ENCODE measurements around the gene TJAP1. TPM values are rescaled to one million over a fixed set of nuclear protein-coding genes. Genes with fewer than 3 reads are reported as not detected.

The TJAP1 gene
- total RNA-seq, 1 experiment from 2014 or later = 78.9 TPM

DNA sequence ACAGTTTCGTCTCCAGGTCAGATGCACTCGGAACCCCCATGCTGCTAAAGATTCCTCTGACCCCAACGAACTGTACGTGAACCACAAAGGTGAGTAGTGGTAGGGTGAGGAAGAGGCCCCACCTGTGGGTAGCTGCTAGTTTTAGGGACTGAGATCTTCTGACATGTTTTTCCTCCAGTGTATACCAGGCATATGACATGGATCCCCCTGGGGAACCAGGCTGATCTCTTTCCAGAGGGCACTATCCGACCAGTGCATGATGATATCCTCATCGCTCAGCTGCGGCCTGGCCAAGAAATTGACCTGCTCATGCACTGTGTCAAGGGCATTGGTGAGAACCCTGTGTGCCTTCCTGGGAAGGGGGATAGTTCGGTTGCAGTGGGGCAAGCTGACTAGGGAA is 42.7 kb downstream of the TJAP1 start:
- H3K4me3 Mint-ChIP-seq (ENCODE audit: unreplicated experiment) = no peak overlapping the region
- POLR2A ChIA-PET = interaction anchor here (1.4 kb wide), 1 partner anchor 10 kb away, joined by 4 read pairs; the partner anchor contains the start of gene LRRC73
- TF ChIP-seq, protein P1, sequence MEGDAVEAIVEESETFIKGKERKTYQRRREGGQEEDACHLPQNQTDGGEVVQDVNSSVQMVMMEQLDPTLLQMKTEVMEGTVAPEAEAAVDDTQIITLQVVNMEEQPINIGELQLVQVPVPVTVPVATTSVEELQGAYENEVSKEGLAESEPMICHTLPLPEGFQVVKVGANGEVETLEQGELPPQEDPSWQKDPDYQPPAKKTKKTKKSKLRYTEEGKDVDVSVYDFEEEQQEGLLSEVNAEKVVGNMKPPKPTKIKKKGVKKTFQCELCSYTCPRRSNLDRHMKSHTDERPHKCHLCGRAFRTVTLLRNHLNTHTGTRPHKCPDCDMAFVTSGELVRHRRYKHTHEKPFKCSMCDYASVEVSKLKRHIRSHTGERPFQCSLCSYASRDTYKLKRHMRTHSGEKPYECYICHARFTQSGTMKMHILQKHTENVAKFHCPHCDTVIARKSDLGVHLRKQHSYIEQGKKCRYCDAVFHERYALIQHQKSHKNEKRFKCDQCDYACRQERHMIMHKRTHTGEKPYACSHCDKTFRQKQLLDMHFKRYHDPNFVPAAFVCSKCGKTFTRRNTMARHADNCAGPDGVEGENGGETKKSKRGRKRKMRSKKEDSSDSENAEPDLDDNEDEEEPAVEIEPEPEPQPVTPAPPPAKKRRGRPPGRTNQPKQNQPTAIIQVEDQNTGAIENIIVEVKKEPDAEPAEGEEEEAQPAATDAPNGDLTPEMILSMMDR (IDR thresholded peaks at IDR 0.05; ENCODE audit: unreplicated experiment) = no peak
- no peak overlapping the region for H3K27ac Mint-ChIP-seq (ENCODE audit: low read depth, unreplicated experiment)
- CTCF ChIA-PET = interaction anchor here (0.9 kb wide), 1 partner anchor 16 kb away, joined by 4 read pairs; no protein-coding TSS in a partner anchor
- H3K9me3 Mint-ChIP-seq (ENCODE audit: unreplicated experiment) = no peaks in the 10 kb centered on the region
- TSS peak; percentile 0 for BruUV-seq (replicated peaks)
- H3K4me1 Mint-ChIP-seq (ENCODE audit: insufficient read depth, unreplicated experiment) = peaks cover 16% of the 10 kb centered on the region
- H3K27me3 Mint-ChIP-seq (ENCODE audit: insufficient read depth, unreplicated experiment) = no peaks in the 10 kb centered on the region
- intact Hi-C loops (cut with micrococcal nuclease) = no loop called here
- H3K36me3 Mint-ChIP-seq (ENCODE audit: insufficient read depth, unreplicated experiment) = peaks cover under 1% of the 10 kb centered on the region
- DNase-seq (ENCODE audit: unreplicated experiment) = no peak

DNA sequence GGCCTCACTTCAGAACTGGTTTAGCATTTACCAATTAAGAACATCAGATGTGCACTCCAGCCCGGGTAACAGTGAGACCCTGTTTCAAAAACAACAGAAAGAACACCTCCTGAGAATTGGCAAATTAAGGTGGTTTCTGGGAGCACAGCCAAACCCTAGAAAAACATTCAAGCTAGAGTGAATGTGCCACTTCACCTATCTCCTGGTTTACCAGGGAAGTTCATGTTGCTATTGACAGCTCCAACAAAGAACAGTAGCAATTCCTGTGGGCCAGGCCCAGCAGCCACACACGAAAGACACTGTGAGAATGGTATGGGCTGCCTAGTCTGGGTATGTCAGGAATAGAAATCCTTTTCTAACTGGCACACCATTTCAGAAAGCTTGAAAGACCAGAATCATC is 44.5 kb downstream of the TJAP1 start:
- H3K36me3 Mint-ChIP-seq (ENCODE audit: insufficient read depth, unreplicated experiment) = no peaks in the 10 kb centered on the region
- H3K27ac Mint-ChIP-seq (ENCODE audit: low read depth, unreplicated experiment) = no peak overlapping the region
- POLR2A ChIA-PET = interaction anchor here (0.7 to 1.6 kb wide), 2 partner anchors 12 to 94 kb away, joined by 3 read pairs; partner anchors contain the start of genes ABCC10 and LRRC73
- CTCF ChIA-PET = no interaction called here
- TF ChIP-seq, protein P1 (IDR thresholded peaks at IDR 0.05; ENCODE audit: unreplicated experiment) = no peak
- H3K4me3 Mint-ChIP-seq (ENCODE audit: unreplicated experiment) = no peak overlapping the region
- H3K27me3 Mint-ChIP-seq (ENCODE audit: insufficient read depth, unreplicated experiment) = no peaks in the 10 kb centered on the region
- peaks cover 5% of the 10 kb centered on the region for H3K4me1 Mint-ChIP-seq (ENCODE audit: insufficient read depth, unreplicated experiment)
- H3K9me3 Mint-ChIP-seq (ENCODE audit: unreplicated experiment) = no peaks in the 10 kb centered on the region
- DNase-seq (ENCODE audit: unreplicated experiment) = no peak
- BruUV-seq (replicated peaks) = no TSS peak
- intact Hi-C loops (cut with micrococcal nuclease) = no loop called here

DNA sequence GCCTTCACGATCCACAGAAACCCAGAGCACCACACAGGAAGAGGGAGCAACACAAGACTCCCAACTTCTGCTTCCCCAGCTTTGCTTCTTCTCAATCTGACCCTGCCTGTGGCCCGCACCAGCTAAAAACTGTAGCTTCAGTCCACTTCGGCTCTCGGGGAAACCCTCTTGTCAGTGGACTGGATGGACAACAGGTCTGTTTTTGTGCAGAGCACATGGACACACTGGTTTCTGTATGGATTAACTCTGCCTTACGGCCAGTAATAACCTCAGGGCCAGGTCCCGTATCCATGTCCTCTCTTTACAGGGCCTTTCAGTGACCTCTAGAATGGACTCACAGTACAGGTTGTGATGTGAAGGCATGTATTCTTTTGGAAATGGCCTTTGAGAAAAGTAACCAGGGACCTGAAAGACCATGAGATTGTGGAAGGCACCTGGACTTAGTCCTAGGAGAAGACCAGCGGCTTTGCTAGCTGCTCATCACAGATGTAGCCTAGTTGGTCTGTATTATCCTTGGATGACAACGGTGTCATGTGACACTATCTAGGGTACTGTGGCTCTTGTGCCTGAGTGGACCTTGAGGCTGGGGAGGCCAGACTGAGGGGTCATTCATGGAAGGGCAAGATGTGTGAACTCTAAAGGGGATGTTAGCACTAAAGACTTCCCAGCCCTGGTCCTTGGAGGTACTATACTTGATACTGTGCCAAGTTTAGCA is 45.3 kb downstream of the TJAP1 start:
- CTCF ChIA-PET = no interaction called here
- TSS peak; percentile 25 for BruUV-seq (replicated peaks)

DNA sequence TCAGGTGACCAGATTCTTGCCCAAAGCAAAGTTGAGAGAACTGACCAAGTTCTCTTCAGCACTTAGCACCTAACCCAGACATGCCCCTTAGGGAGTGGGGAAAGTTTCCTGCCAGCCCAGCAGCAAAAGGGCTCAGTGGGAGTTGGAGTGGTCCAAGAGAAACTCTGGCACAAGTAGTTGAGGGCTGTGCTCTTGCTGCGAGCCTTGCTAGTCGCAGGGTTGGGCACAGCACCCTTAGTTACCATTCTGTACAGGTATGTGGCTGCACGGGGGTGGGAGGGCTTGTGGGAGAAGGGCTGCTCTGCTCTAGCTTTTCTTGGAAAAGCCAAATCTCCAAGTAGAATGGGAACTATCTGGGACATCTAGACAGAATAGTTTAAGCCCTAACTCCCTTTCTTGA is 45.9 kb downstream of the TJAP1 start:
- no TSS peak for BruUV-seq (replicated peaks)

More for the DNA sequence above, 45.3 kb downstream of the TJAP1 start:
- no peak overlapping the region for H3K27ac Mint-ChIP-seq (ENCODE audit: low read depth, unreplicated experiment)
- TF ChIP-seq, protein P1 (IDR thresholded peaks at IDR 0.05; ENCODE audit: unreplicated experiment) = no peak
- intact Hi-C loops (cut with micrococcal nuclease) = no loop called here
- no peak for DNase-seq (ENCODE audit: unreplicated experiment)
- no peaks in the 10 kb centered on the region for H3K27me3 Mint-ChIP-seq (ENCODE audit: insufficient read depth, unreplicated experiment)
- H3K4me3 Mint-ChIP-seq (ENCODE audit: unreplicated experiment) = no peak overlapping the region
- H3K36me3 Mint-ChIP-seq (ENCODE audit: insufficient read depth, unreplicated experiment) = no peaks in the 10 kb centered on the region
- POLR2A ChIA-PET = interaction anchor here (0.7 to 1.6 kb wide), 2 partner anchors 12 to 95 kb away, joined by 3 read pairs; partner anchors contain the start of genes ABCC10 and LRRC73
- no peaks in the 10 kb centered on the region for H3K9me3 Mint-ChIP-seq (ENCODE audit: unreplicated experiment)
- peaks cover 5% of the 10 kb centered on the region for H3K4me1 Mint-ChIP-seq (ENCODE audit: insufficient read depth, unreplicated experiment)

More for the DNA sequence above, 45.9 kb downstream of the TJAP1 start:
- no peak overlapping the region for H3K27ac Mint-ChIP-seq (ENCODE audit: low read depth, unreplicated experiment)
- DNase-seq (ENCODE audit: unreplicated experiment) = no peak
- POLR2A ChIA-PET = no interaction called here
- H3K4me1 Mint-ChIP-seq (ENCODE audit: insufficient read depth, unreplicated experiment) = peaks cover 5% of the 10 kb centered on the region
- no peaks in the 10 kb centered on the region for H3K27me3 Mint-ChIP-seq (ENCODE audit: insufficient read depth, unreplicated experiment)
- TF ChIP-seq, protein P1 (IDR thresholded peaks at IDR 0.05; ENCODE audit: unreplicated experiment) = no peak
- CTCF ChIA-PET = no interaction called here
- no peak overlapping the region for H3K4me3 Mint-ChIP-seq (ENCODE audit: unreplicated experiment)
- intact Hi-C loops (cut with micrococcal nuclease) = no loop called here
- no peaks in the 10 kb centered on the region for H3K9me3 Mint-ChIP-seq (ENCODE audit: unreplicated experiment)
- no peaks in the 10 kb centered on the region for H3K36me3 Mint-ChIP-seq (ENCODE audit: insufficient read depth, unreplicated experiment)
